Keratinocyte (primary cell): ENCODE measurements around the gene SMCP. TPM values are rescaled to one million over a fixed set of nuclear protein-coding genes. Genes with fewer than 3 reads are reported as not detected.

ENCODE experiments used
- DNase-seq: peaks from one replicate; pipeline ENCODE4 v3.0.0-alpha.2; 2011; ENCODE audit warnings: low read depth, missing footprints, low spot score
- FAIRE-seq: peaks from 2 replicates; lab custom pipeline; 2011; peaks lifted over from hg19 to GRCh38; lab: Jason Lieb, UNC
- H2AFZ ChIP-seq: 2 replicates; pipeline ENCODE4 v1.6.0; 2012; ENCODE audit warnings: low read length, control low read depth, inconsistent platforms; ENCODE audit not compliant: control insufficient read depth
- H3K27ac ChIP-seq: 2 replicates; pipeline ENCODE4 v1.5.1; 2011; ENCODE audit warnings: low read length; ENCODE audit not compliant: control insufficient read depth, insufficient read depth
- H3K27me3 ChIP-seq: 3 replicates; pipeline ENCODE4 v1.6.0; 2011; ENCODE audit warnings: low read length; ENCODE audit not compliant: control insufficient read depth, insufficient read depth; ENCODE audit errors: extremely low read depth
- H3K36me3 ChIP-seq, 2 experiments: 2 replicates in 1 of 2; 3 replicates in 1 of 2; pipeline ENCODE4 v1.5.1; 2011; ENCODE audit warnings: low read length in 2 of 2, mild to moderate bottlenecking in 1 of 2; ENCODE audit not compliant: control insufficient read depth in 2 of 2, insufficient read depth in 2 of 2; ENCODE audit errors: extremely low read depth in 1 of 2
- H3K4me1 ChIP-seq: 3 replicates; pipeline ENCODE4 v1.5.1; 2011; ENCODE audit warnings: low read length; ENCODE audit not compliant: control insufficient read depth, insufficient read depth; ENCODE audit errors: extremely low read depth
- H3K4me2 ChIP-seq: 3 replicates; pipeline ENCODE4 v1.6.0; 2011; ENCODE audit warnings: low read depth, low read length; ENCODE audit not compliant: control insufficient read depth, insufficient read depth; ENCODE audit errors: extremely low read depth
- H3K4me3 ChIP-seq, 3 experiments: fragments of 200-600 bp in 1 of 3; sonication (generic) in 1 of 3; 2 replicates in 2 of 3; 3 replicates in 1 of 3; pipeline ENCODE4 v1.5.1; 2011 to 2016; ENCODE audit warnings: low read length in 3 of 3, mild to moderate bottlenecking in 3 of 3, control low read depth in 2 of 3, inconsistent platforms in 1 of 3, low read depth in 1 of 3, mixed read lengths in 1 of 3, mixed run types in 1 of 3, moderate library complexity in 1 of 3; ENCODE audit not compliant: control insufficient read depth in 2 of 3, insufficient read depth in 2 of 3; ENCODE audit errors: extremely low read depth in 1 of 3
- H3K79me2 ChIP-seq: 2 replicates; pipeline ENCODE4 v1.6.0; 2012; ENCODE audit warnings: low read length; ENCODE audit not compliant: control insufficient read depth, insufficient read depth
- H3K9ac ChIP-seq: 3 replicates; pipeline ENCODE4 v1.6.0; 2011; ENCODE audit warnings: low read length; ENCODE audit not compliant: control insufficient read depth, insufficient read depth; ENCODE audit errors: extremely low read depth
- H3K9me1 ChIP-seq: 3 replicates; pipeline ENCODE4 v1.6.0; 2011; ENCODE audit warnings: low read length; ENCODE audit not compliant: control insufficient read depth, insufficient read depth; ENCODE audit errors: extremely low read depth
- H3K9me3 ChIP-seq: 2 replicates; pipeline ENCODE4 v1.5.1; 2012; ENCODE audit warnings: low read depth, low read length; ENCODE audit not compliant: control insufficient read depth
- H4K20me1 ChIP-seq: 3 replicates; pipeline ENCODE4 v1.6.0; 2011; ENCODE audit warnings: low read length; ENCODE audit not compliant: control insufficient read depth, insufficient read depth; ENCODE audit errors: extremely low read depth
- EZH2 ChIP-seq: IDR thresholded peaks from one replicate; pipeline ENCODE4 v1.6.1; 2012; ENCODE audit warnings: inconsistent platforms, mild to moderate bottlenecking, low read length, moderate library complexity
- dilution Hi-C: fragments of 300-500 bp; cut with MboI; formaldehyde crosslinking; loops from one replicate; pipeline ENCODE4 v1.7.0; 2020; ENCODE audit warnings: low sequenced_read_pairs; ENCODE audit not compliant: extremely low pct_ligation_motif_present
- polyA plus RNA-seq, 5 experiments: library from polyadenylated mRNA; depleted of rRNA in 3 of 5; stranded (reverse) in 3 of 5; stranded (forward) in 1 of 5; unstranded in 1 of 5; fragments of >200 nt; gene quantifications; 1 replicate in 1 of 5; 2 replicates in 3 of 5; 3 replicates in 1 of 5; pipeline versions ENCODE4 v1.2.1 to v1.2.3, GENCODE V29; 2011 to 2012; ENCODE audit warnings: missing spikeins in 2 of 5, low read depth in 1 of 5, low replicate concordance in 1 of 5
- TF ChIP-seq, protein P1 (sequence below), 3 experiments: IDR thresholded peaks in 1 of 3; conservative IDR thresholded peaks in 1 of 3; optimal IDR thresholded peaks in 1 of 3; 2 replicates in 2 of 3; 3 replicates in 1 of 3; pipeline versions ENCODE3 to v1.5.1; 2011; ENCODE audit warnings: low read length in 3 of 3, mild to moderate bottlenecking in 3 of 3, moderate library complexity in 2 of 3, control low read depth in 1 of 3, inconsistent platforms in 1 of 3; ENCODE audit not compliant: insufficient read depth in 2 of 3; ENCODE audit errors: extremely low read depth in 1 of 3

SMCP gene
- polyA plus RNA-seq, 1 donor (not counting 4 experiments of a cell fraction or from before 2014, with no cell fraction given), result not detected

DNA sequence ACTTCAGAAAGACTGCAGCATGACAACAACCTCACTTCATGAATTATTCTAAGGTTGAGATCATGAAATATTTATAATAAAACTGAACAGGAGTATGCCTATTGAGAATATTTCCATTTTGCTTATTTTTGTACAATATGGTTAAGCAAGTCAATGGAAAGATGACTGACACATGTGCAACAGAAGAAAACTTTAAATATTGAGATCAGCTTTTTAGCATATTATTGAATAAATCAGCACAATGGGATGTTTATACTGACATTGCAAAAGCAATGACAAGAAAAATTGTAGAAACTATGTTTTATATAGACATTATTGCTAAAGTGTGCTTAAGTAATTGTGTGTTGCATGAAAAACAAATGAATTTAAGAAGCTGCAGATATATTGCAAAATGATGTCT, 13.7 kb upstream of the SMCP start:
- Histone ChIP-seq H3K9ac (no peak overlapping the region), H3K36me3 (no peaks in the 10 kb centered on the region), H4K20me1 (no peaks in the 10 kb centered on the region), H3K27ac (no peak overlapping the region), H3K4me1 (no peaks in the 10 kb centered on the region), H3K79me2 (no peaks in the 10 kb centered on the region), H3K4me2 (no peak overlapping the region), H3K9me3 (no peaks in the 10 kb centered on the region), H3K4me3 (no peak overlapping the region), H3K9me1 (no peaks in the 10 kb centered on the region), H2AFZ (no peak overlapping the region), H3K27me3 (no peaks in the 10 kb centered on the region)
- no peak for DNase-seq
- no peak for FAIRE-seq
- dilution Hi-C loops, result no loop called here
- no peak for TF ChIP-seq EZH2
- TF ChIP-seq, protein P1, sequence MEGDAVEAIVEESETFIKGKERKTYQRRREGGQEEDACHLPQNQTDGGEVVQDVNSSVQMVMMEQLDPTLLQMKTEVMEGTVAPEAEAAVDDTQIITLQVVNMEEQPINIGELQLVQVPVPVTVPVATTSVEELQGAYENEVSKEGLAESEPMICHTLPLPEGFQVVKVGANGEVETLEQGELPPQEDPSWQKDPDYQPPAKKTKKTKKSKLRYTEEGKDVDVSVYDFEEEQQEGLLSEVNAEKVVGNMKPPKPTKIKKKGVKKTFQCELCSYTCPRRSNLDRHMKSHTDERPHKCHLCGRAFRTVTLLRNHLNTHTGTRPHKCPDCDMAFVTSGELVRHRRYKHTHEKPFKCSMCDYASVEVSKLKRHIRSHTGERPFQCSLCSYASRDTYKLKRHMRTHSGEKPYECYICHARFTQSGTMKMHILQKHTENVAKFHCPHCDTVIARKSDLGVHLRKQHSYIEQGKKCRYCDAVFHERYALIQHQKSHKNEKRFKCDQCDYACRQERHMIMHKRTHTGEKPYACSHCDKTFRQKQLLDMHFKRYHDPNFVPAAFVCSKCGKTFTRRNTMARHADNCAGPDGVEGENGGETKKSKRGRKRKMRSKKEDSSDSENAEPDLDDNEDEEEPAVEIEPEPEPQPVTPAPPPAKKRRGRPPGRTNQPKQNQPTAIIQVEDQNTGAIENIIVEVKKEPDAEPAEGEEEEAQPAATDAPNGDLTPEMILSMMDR (optimal IDR thresholded peaks at IDR 0.05 in 1 of 3, IDR thresholded peaks at IDR 0.05 in 1 of 3, conservative IDR thresholded peaks at IDR 0.05 in 1 of 3; ENCODE audit: extremely low read depth in 1 of 3, insufficient read depth in 2 of 3, low read length in 3 of 3), result no peak

DNA sequence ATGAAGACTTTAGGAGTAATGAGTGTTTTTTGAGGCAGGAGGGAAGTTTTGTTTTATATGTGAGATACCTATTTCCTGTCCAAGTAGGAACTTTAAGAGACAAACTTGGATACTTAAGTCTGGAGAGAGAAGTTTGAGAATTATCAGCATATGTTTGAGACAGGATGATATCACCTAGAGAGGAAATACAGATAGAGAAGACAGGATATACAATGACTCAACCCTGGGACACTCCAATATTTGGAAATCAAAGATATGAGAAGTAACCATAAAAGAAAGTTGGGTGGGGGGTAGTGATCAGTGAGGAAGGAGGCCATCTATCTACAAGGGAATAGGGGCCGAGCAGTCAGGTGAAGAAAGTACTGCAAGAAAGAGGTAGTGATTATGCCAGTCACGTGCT, 11.8 kb upstream of the SMCP start:
- Histone ChIP-seq H3K27ac (no peak overlapping the region), H3K4me3 (no peak overlapping the region), H4K20me1 (no peaks in the 10 kb centered on the region), H3K9me3 (no peaks in the 10 kb centered on the region), H3K4me2 (no peak overlapping the region), H3K27me3 (no peaks in the 10 kb centered on the region), H3K36me3 (no peaks in the 10 kb centered on the region), H2AFZ (no peak overlapping the region), H3K9me1 (no peaks in the 10 kb centered on the region), H3K9ac (no peak overlapping the region), H3K79me2 (no peaks in the 10 kb centered on the region), H3K4me1 (no peaks in the 10 kb centered on the region)
- dilution Hi-C loops, result no loop called here
- no peak for FAIRE-seq
- no peak for DNase-seq
- TF ChIP-seq, protein P1 (optimal IDR thresholded peaks at IDR 0.05 in 1 of 3, IDR thresholded peaks at IDR 0.05 in 1 of 3, conservative IDR thresholded peaks at IDR 0.05 in 1 of 3; ENCODE audit: extremely low read depth in 1 of 3, insufficient read depth in 2 of 3, low read length in 3 of 3), result no peak
- TF ChIP-seq EZH2, result no peak
